Measurements from ENCODE around the gene HDAC5.
A peak's percentile ranks its signal among the peaks of the same experiment; 100 is the strongest.
"Not testable (repeated sequence)": the region's sequence is repeated elsewhere in the genome, so short reads cannot be mapped to it uniquely, and the experiment has no call there.

HDAC5 gene

DNA sequence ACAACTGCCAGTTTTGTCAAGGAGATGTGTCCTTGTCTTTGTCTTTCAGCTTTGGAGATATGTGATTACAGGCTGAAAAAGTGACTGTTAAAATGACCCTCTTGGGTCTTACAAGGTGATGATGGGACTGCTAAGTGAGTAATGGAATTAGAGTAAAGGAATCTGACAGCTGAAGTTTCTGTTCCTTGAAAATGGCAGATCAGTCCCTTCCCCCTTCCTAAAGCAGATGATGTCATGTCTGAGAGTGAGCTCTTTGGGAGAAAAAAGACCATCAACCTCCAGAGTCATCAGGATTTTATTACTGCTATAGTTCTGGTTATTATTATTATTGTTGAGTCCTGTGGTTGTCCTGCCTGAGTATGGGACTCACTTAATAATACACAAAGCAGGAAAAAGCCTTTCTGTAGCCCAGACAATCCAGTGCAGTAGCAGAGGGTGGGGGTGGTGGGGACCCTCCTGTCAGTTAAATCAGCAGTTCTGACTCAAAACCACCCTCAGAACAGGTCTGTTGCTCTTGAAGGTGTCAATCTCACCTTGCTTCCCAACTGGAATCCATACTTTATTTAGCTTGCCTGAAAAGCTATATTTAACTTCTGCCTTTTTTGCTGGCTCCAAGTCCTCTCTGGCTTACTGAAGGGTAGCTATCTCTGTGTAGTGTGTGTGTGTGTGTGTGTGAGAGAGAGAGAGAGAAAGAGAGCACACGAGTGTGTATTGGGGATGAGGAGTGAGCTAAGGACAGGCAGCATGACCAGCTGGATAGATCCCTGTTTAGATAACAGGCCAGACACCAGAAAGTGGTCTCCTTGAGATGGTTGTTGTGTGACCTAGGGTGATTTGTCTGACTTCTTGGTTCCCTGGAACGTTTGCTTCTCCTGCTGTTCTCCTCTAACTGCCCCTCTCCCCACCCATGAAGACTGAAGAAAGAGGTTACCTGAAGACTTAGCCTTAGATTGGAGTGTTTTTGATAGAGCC, 23.2 kb upstream of the HDAC5 start:
- in situ Hi-C loops (cut with HindIII; ENCODE audit: low pct_unique_long_range_greater_than_20kb, low sequenced_read_pairs): no loop called here
- DNase-seq (ENCODE audit: low read depth in 1 of 2, low spot score in 1 of 2): no peak

DNA sequence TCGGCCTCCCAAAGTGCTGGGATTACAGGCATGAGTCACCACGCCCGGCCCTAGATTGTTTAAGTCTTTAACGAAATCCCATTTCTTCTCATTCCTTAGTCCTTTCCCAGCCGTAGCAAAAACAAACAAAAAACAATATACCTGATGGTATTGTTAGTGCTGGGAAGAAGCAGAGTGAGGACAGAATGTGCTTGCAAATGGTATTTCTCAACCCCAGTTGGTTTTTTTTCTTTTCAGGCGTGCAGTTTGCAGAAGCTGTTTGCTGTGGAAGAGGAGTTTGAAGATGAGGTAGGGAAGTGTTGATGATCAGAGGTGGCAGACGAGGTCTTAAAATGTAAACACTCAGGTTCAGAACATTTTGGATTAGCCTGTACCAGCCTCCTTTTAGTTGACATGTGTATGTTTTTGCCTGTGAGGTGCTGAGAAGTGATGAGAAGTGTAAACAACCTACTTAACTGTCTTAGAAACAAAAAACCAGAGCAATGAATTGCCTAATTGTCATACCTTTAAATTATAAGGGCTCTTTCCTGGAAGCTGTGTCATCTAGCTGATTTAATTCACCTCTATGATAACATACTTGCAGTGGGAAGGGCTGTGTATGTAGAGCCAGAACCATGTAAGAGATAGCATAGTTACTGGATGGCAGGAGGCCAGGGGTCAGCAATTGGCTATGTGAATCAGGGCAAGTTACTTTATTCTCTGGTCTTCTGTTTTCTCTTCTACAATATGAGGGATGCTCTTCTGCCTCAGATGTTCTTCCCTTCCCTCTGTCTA, 21.7 kb upstream of the HDAC5 start:
- no peak for DNase-seq (ENCODE audit: low read depth in 1 of 2, low spot score in 1 of 2)
- in situ Hi-C loops (cut with HindIII; ENCODE audit: low pct_unique_long_range_greater_than_20kb, low sequenced_read_pairs): no loop called here

More for the DNA sequence above, 23.2 kb upstream of the HDAC5 start:
- TF ChIP-seq JUND (IDR thresholded peaks at IDR 0.05; ENCODE audit: low read depth): no peak

DNA sequence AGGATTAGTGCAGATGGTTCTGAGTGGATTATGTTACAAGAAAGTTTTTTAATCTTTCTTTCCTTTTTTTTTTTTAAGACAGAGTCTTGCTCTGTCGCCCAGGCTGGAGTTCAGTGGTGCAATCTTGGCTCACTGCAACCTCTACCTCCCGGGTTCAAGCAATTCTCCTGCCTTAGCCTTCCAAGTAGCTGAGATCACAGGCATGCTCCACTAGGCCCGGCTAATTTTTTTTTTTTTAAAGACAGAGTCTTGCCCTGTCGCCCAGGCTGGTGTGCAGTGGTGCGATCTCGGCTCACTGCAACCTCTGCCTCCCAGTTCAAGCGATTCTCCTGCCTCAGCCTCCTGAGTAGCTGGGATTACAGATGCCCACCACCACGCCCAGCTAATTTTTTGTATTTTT, 20.5 kb upstream of the HDAC5 start:
- DNase-seq (ENCODE audit: low read depth in 1 of 2, low spot score in 1 of 2); in situ Hi-C loops (cut with HindIII; ENCODE audit: low pct_unique_long_range_greater_than_20kb, low sequenced_read_pairs): not testable (repeated sequence)

More for the DNA sequence above, 21.7 kb upstream of the HDAC5 start:
- no peak for TF ChIP-seq JUND (IDR thresholded peaks at IDR 0.05; ENCODE audit: low read depth)

DNA sequence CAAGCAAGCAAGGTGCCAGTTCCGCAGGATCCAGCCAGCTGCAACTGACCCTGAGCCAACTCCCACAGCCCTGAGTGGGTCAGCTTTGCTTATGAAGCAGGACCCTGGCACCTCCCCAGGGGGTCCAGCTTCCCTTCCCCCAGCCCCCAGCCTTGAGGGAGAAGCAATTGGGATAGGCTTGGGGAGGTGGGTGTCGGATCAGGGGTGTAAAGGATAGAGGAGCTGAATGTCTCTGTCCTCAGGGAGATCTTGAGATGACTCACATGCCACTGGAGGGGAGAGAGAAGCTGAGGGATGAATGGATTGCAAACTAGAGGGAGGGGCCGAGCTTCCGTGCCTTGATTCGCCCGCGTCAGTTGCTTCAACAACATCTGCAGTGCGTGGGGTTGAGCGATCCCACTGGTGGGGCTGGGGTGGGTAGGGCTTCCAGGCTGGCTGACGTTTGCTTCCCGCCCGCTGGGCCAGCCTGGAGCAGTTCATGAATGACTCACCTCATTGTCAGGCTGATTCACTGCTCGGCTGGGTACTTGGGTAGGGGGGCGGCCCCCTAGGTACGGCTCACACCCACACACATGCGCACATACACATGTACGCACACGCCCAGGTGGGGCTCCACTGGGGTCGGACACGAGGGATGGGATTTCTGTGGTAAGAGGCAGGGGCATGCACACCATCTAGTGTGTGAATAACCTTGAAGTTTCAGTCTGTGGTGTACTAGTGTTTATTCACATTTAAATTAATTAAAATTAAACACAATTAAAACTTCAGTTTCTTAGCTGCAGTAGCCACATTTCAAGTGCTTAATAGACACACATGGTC, 14.7 kb upstream of the HDAC5 start:
- in situ Hi-C loops (cut with HindIII; ENCODE audit: low pct_unique_long_range_greater_than_20kb, low sequenced_read_pairs): no loop called here
- peak; percentile 38 to 61 for DNase-seq (ENCODE audit: low read depth in 1 of 2, low spot score in 1 of 2)
- no peak for TF ChIP-seq JUND (IDR thresholded peaks at IDR 0.05; ENCODE audit: low read depth)

DNA sequence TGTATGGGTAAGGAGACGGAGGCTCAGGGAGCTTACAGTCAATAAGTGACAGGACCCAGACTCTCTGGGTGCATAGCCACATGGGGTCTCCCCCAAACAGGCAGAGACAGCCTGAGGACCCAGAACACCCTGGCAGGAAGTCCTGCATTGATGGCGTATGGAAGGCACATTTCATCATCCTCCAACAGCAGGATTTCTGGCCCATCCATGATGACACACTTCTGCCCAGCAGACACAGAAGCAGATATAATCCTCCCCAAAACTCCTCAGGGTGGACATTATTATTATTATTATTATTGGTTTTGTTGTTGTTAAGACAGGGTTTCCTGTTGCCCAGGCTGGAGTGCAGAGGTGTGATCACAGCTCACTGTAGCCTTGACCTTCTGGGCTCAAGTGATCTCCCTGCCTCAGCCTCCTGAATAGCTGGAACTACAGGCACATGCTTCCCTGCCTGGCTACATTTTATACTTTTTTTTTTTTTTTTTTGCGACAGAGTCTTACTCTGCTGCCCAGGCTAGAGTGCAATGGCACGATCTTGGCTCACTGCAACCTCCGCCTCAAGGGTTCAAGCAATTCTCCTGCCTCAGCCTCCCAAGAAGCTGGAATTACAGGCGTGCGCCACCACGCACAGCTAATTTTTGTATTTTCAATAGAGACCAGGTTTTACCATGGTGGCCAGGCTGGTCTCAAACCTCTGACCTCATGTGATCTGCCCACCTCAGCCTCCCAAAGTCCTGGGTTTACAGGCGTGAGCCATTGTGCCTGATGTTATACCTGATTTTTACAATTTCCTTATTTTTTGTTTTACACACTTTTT, 11.5 kb upstream of the HDAC5 start:
- in situ Hi-C loops (cut with HindIII; ENCODE audit: low pct_unique_long_range_greater_than_20kb, low sequenced_read_pairs): no loop called here
- TF ChIP-seq JUND (IDR thresholded peaks at IDR 0.05; ENCODE audit: low read depth): no peak
- DNase-seq (ENCODE audit: low read depth in 1 of 2, low spot score in 1 of 2): no peak

DNA sequence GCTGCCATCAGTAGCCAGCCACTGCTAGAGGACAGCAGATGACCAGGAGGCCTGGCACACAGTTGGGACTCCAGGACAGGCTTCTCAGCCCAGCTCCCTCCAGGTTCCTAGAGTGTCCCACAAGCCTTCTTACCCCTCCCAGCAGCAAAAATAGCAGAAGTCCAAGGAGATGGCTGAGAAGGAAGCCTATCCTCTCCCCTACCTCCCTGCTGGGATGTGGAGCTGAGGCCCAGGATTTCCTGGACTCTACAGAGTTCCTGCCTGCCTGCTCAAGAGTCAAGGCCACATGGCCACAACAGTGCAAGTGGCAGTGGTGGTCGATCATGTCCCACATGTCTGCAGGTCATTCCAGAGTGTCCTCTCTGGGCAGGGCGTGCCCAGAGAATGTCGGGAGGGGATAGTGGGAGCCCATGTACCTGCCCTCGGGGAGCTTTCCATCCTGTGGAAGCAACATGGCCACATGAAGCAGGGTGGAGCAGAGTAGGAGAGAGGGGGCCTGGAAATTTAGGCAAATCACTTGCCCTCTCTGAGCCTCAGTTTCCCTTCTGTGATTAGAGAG, 10.6 kb upstream of the HDAC5 start:
- in situ Hi-C loops (cut with HindIII; ENCODE audit: low pct_unique_long_range_greater_than_20kb, low sequenced_read_pairs): no loop called here
- TF ChIP-seq JUND (IDR thresholded peaks at IDR 0.05; ENCODE audit: low read depth): no peak
- DNase-seq (ENCODE audit: low read depth in 1 of 2, low spot score in 1 of 2): no peak

DNA sequence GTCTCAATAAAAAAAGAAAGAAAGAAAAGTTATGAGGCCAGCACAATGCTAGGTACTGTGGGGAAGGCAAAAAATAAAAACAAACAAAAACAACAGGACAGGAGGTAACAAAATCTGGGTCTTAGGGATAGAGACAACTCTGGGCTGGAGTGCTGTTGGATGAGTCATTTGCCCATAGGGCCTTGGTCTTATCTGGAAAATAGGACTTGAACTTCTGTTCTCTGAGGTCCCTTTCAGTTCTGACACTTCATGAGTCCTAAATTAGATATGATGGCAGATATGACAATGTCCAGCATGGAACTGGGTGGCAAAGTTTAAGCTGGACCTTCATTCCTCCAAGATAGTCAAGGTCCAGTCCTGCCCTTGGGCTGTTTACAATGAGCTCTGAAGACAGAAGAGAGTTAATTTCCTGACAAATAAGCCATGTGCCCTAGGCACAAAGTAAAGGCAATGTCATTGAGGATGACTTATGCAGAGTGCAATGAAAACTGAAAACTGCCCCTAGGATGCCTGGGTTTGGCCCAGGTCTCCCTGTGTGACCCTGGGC, 8.9 kb upstream of the HDAC5 start:
- no peak for TF ChIP-seq JUND (IDR thresholded peaks at IDR 0.05; ENCODE audit: low read depth)
- peak in 1 of 2 experiments; percentile 69 for DNase-seq (ENCODE audit: low read depth in 1 of 2, low spot score in 1 of 2)
- in situ Hi-C loops (cut with HindIII; ENCODE audit: low pct_unique_long_range_greater_than_20kb, low sequenced_read_pairs): no loop called here

DNA sequence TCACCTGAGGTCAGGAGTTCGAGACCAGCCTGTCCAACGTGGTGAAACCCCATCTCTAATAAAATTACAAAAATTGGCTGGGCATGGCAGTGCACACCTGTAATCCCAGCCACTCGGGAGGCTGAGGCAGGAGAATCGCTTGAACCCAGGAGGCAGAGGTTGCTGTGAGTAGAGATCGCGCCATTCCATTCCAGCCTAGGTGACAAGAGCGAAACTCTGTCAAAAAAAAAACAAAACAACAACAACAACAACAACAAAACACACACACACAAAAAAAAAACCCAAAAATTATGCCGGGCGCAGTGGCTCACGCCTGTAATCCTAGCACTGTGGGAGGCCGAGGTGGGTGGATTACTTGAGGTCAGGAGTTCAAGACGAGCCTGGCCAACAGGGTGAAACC, 7.9 kb upstream of the HDAC5 start:
- in situ Hi-C loops (cut with HindIII; ENCODE audit: low pct_unique_long_range_greater_than_20kb, low sequenced_read_pairs); DNase-seq (ENCODE audit: low read depth in 1 of 2, low spot score in 1 of 2): not testable (repeated sequence)

DNA sequence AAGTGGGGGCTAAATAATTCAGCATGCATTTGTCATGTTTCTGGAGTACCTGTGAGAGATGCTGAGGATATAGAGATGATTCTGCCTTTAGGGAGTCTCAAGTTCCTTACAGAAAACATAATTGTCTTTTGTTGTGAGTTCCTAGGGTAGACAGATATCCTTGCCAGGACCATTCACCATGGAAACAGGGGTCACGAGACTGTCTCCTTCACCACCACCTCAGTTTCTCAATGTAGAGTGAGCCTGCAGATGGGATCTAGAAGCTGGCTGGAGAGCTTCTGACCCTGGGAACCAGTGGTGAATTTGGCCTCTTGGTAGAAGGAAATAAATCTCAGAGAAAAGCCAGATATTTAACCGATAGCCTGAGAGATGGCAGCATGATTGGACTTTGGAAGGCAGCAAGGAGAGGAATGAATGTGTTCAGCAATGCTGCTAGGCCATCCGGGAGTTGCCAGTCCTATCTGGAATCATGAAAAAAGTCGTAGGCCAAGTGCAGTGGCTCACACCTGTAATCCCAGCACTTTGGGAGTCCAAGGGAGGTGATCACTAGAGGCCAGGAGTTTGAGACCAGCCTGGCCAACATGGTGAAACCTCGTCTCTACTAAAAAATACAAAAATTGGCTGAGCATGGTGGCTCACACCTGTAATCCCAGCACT, 7.4 kb upstream of the HDAC5 start:
- DNase-seq (ENCODE audit: low read depth in 1 of 2, low spot score in 1 of 2): no peak
- in situ Hi-C loops (cut with HindIII; ENCODE audit: low pct_unique_long_range_greater_than_20kb, low sequenced_read_pairs): no loop called here
- TF ChIP-seq JUND (IDR thresholded peaks at IDR 0.05; ENCODE audit: low read depth): no peak

DNA sequence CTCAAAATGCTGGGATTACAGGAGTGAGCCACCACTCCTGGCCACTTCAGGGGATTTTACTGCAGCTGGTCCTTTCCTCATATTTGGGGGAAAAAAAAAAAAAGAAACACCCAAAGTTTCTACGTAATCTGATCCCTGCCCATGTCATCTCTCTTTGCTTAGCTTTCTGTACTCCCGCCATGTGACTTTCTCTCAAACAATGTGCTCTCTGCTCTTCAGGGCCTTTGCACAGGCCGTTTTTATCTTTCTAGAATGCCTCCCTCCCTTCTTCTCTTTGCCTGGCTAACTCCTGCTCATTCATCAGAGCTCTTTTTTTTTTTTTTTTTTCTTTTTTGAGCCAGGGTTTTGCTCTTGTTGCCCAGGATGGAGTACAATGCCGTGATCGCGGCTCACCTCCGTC, 4.9 kb upstream of the HDAC5 start:
- in situ Hi-C loops (cut with HindIII; ENCODE audit: low pct_unique_long_range_greater_than_20kb, low sequenced_read_pairs): no loop called here
- DNase-seq (ENCODE audit: low read depth in 1 of 2, low spot score in 1 of 2): no peak
- TF ChIP-seq JUND (IDR thresholded peaks at IDR 0.05; ENCODE audit: low read depth): no peak

DNA sequence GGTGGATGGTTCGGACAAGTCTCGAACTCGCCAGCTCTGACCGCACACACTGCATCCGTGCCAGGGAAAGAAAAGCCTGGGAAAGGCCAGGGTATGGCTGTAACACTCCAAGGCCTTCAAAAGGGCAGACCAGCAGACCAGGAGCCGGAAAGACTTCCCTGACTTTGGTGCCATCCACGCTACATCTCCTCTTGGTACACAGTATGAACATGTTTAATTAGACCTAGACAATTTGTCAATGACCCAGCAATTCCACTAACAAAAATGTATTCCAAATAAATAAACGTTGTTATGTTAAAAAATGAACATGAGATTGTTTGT, 637 bp upstream of the HDAC5 start:
- no peak for DNase-seq (ENCODE audit: low read depth in 1 of 2, low spot score in 1 of 2)
- in situ Hi-C loops (cut with HindIII; ENCODE audit: low pct_unique_long_range_greater_than_20kb, low sequenced_read_pairs): no loop called here
- TF ChIP-seq JUND (IDR thresholded peaks at IDR 0.05; ENCODE audit: low read depth): no peak

Data from T47D (cell line).